ENCODE data around the gene C1R. TPM values are rescaled to one million over a fixed set of nuclear protein-coding genes. Genes with fewer than 3 reads are reported as not detected.
A peak's percentile ranks its signal among the peaks of the same experiment; 100 is the strongest.

The C1R gene
- total RNA-seq, 3 donors from 2014 or later (not counting 1 experiment from before 2014, with no cell fraction given) = 6.4 to 7.8 (median 6.6) TPM

GRCh38 chr12:7047306-7047705 lies 44.9 kb downstream of the C1R start:
- Histone ChIP-seq H3K27ac (ENCODE audit: low read length) (no peak overlapping the region), H3K27me3 (ENCODE audit: control insufficient read depth, insufficient read depth, low read length) (no peaks in the 10 kb centered on the region), H3K4me3 (ENCODE audit: low read length) (no peak overlapping the region), H3K36me3 (ENCODE audit: control insufficient read depth, insufficient read depth, low read length) (no peaks in the 10 kb centered on the region), H3K4me1 (ENCODE audit: control insufficient read depth, insufficient read depth, low read length) (no peaks in the 10 kb centered on the region), H3K9me3 (ENCODE audit: control insufficient read depth, insufficient read depth, low read length) (no peaks in the 10 kb centered on the region)
- Mint-ChIP-seq H3K27me3 (ENCODE audit: low read depth in 2 of 2) (peaks cover 4 to 5% of the 10 kb centered on the region in 2 donors), H3K36me3 (no peaks in the 10 kb centered on the region), H3K9me3 (no peaks in the 10 kb centered on the region), H3K27ac (no peak overlapping the region), H3K4me1 (peaks cover 0 to 4% of the 10 kb centered on the region in 2 donors), H3K4me3 (no peak overlapping the region)
- DNase-seq = no peak
- 33% methylated on average over 5 of the region's 5 CpGs for WGBS (ENCODE audit: insufficient coverage)
- ATAC-seq = no peak
- TF ChIP-seq, protein P1, sequence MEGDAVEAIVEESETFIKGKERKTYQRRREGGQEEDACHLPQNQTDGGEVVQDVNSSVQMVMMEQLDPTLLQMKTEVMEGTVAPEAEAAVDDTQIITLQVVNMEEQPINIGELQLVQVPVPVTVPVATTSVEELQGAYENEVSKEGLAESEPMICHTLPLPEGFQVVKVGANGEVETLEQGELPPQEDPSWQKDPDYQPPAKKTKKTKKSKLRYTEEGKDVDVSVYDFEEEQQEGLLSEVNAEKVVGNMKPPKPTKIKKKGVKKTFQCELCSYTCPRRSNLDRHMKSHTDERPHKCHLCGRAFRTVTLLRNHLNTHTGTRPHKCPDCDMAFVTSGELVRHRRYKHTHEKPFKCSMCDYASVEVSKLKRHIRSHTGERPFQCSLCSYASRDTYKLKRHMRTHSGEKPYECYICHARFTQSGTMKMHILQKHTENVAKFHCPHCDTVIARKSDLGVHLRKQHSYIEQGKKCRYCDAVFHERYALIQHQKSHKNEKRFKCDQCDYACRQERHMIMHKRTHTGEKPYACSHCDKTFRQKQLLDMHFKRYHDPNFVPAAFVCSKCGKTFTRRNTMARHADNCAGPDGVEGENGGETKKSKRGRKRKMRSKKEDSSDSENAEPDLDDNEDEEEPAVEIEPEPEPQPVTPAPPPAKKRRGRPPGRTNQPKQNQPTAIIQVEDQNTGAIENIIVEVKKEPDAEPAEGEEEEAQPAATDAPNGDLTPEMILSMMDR (IDR thresholded peaks at IDR 0.05) = no peak
- intact Hi-C loops (cut with micrococcal nuclease) = no loop called here

DNA sequence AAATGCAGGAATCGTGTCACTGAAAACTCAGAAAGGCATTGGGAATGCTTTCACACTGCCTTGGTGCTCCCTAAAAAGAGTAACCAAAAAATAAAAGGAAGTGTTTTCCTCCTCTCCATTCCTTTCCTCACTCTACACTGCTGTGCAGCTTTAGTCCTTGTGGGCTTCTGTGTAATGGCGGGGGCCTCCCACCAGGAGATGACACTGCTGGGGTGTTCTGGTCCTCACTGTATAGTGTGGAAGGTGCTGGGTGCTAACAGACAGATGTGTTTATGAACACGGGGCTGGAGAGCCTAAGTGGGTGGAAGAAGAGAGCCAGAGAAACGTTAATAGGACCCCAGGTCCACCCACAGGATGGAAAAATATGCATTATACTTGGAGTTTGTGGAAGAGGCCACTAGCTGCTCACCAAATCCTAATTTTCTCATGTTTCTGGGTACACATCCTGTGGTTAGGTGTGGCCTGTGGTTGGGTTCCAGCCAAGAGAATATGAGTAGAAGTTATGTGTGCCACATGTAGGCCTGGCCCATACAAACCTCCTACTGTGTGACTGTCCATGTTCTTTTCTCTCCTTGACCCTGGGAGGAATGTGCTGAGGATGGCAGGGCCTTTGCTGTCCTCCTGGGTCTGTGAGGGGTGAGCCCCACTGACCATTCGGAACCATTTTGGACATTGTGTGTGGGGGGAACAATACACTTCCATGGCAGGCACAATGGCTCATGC lies 45.7 kb downstream of the C1R start:
- H3K4me3 Mint-ChIP-seq = no peak overlapping the region
- Histone ChIP-seq H3K9me3 (ENCODE audit: control insufficient read depth, insufficient read depth, low read length) (no peaks in the 10 kb centered on the region), H3K4me1 (ENCODE audit: control insufficient read depth, insufficient read depth, low read length) (no peaks in the 10 kb centered on the region), H3K36me3 (ENCODE audit: control insufficient read depth, insufficient read depth, low read length) (no peaks in the 10 kb centered on the region), H3K27ac (ENCODE audit: low read length) (no peak overlapping the region), H3K4me3 (ENCODE audit: low read length) (no peak overlapping the region), H3K27me3 (ENCODE audit: control insufficient read depth, insufficient read depth, low read length) (no peaks in the 10 kb centered on the region)
- H3K4me1 Mint-ChIP-seq = peaks cover 0 to 4% of the 10 kb centered on the region in 2 donors
- no peaks in the 10 kb centered on the region for H3K9me3 Mint-ChIP-seq
- intact Hi-C loops (cut with micrococcal nuclease) = no loop called here
- TF ChIP-seq, protein P1 (IDR thresholded peaks at IDR 0.05) = no peak
- no peak overlapping the region for H3K27ac Mint-ChIP-seq
- no peak for ATAC-seq
- DNase-seq = no peak
- H3K27me3 Mint-ChIP-seq (ENCODE audit: low read depth in 2 of 2) = peaks cover 0 to 5% of the 10 kb centered on the region in 2 donors
- no peaks in the 10 kb centered on the region for H3K36me3 Mint-ChIP-seq
- 79% methylated on average over 5 of the region's 5 CpGs for WGBS (ENCODE audit: insufficient coverage)

DNA sequence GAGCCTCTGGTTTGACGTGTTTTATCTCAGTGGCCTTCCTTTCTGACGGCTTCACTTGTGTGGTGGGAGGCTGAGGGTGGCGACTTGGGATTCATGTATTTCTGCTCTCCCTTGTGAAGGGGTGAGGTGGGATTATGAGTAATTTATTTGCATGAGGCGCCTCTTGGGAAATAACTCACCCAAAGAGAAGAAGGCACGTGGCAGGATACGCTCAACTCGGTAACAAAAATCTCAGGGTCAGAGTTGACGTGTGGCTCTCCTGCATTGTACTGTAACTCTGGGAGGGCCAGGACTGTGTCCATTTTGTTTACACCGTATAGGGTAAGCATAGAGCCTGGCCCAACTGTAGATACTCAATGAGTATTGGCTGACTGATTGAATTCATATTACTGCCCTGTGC lies 46.3 kb downstream of the C1R start:
- no peaks in the 10 kb centered on the region for H3K9me3 ChIP-seq (ENCODE audit: control insufficient read depth, insufficient read depth, low read length)
- intact Hi-C loops (cut with micrococcal nuclease) = no loop called here
- H3K36me3 Mint-ChIP-seq = no peaks in the 10 kb centered on the region
- H3K27ac ChIP-seq (ENCODE audit: low read length) = no peak overlapping the region
- H3K27me3 ChIP-seq (ENCODE audit: control insufficient read depth, insufficient read depth, low read length) = no peaks in the 10 kb centered on the region
- H3K9me3 Mint-ChIP-seq = no peaks in the 10 kb centered on the region
- ATAC-seq (no peak), DNase-seq (no peak)
- H3K4me1 Mint-ChIP-seq = peaks cover 0 to 4% of the 10 kb centered on the region in 2 donors
- TF ChIP-seq, protein P1 (IDR thresholded peaks at IDR 0.05) = no peak
- H3K27ac Mint-ChIP-seq = no peak overlapping the region
- no peaks in the 10 kb centered on the region for H3K36me3 ChIP-seq (ENCODE audit: control insufficient read depth, insufficient read depth, low read length)
- H3K4me3 Mint-ChIP-seq = no peak overlapping the region
- WGBS (ENCODE audit: insufficient coverage) = 90% methylated on average over 9 of the region's 9 CpGs
- peaks cover 0 to 3% of the 10 kb centered on the region in 2 donors for H3K27me3 Mint-ChIP-seq (ENCODE audit: low read depth in 2 of 2)
- H3K4me3 ChIP-seq (ENCODE audit: low read length) = no peak overlapping the region
- H3K4me1 ChIP-seq (ENCODE audit: control insufficient read depth, insufficient read depth, low read length) = no peaks in the 10 kb centered on the region

- Mint-ChIP-seq H3K4me3 (no peak overlapping the region), H3K4me1 (peaks cover 0 to 4% of the 10 kb centered on the region in 2 donors), H3K27me3 (ENCODE audit: low read depth in 2 of 2) (peaks cover 0 to 3% of the 10 kb centered on the region in 2 donors), H3K9me3 (no peaks in the 10 kb centered on the region), H3K36me3 (no peaks in the 10 kb centered on the region), H3K27ac (no peak overlapping the region)
- H3K36me3 ChIP-seq (ENCODE audit: control insufficient read depth, insufficient read depth, low read length) = no peaks in the 10 kb centered on the region
- 60% methylated on average over 5 of the region's 6 CpGs for WGBS (ENCODE audit: insufficient coverage)
- DNase-seq = peak in 1 of 2 donors; percentile 40
- H3K27ac ChIP-seq (ENCODE audit: low read length) = no peak overlapping the region
- no peak for ATAC-seq
- H3K27me3 ChIP-seq (ENCODE audit: control insufficient read depth, insufficient read depth, low read length) = no peaks in the 10 kb centered on the region
- TF ChIP-seq, protein P1 (IDR thresholded peaks at IDR 0.05) = no peak
- no peak overlapping the region for H3K4me3 ChIP-seq (ENCODE audit: low read length)
- H3K9me3 ChIP-seq (ENCODE audit: control insufficient read depth, insufficient read depth, low read length) = no peaks in the 10 kb centered on the region
- intact Hi-C loops (cut with micrococcal nuclease) = no loop called here
- no peaks in the 10 kb centered on the region for H3K4me1 ChIP-seq (ENCODE audit: control insufficient read depth, insufficient read depth, low read length)
Observed at GRCh38 chr12:7042842-7043241, 49.4 kb downstream of the C1R start.

All from natural killer cell (primary cell).